Tibial nerve (tissue), 4 donors: ENCODE results near the gene AP1M2. TPM values are rescaled to one million over a fixed set of nuclear protein-coding genes. Genes with fewer than 3 reads are reported as not detected.
"Not testable (repeated sequence)": the region's sequence is repeated elsewhere in the genome, so short reads cannot be mapped to it uniquely, and the experiment has no call there.

ENCODE experiments used
- DNase-seq, 2 donors: peaks; one replicate each; pipeline ENCODE4 v3.0.0-alpha.2; 2019; ENCODE audit warnings: low spot score in 2 of 2
- H3K27ac ChIP-seq, 4 donors: fragments of 200-600 bp; sonication (generic) in 3 of 4; one replicate each; pipeline ENCODE4 v1.5.1; 2017 to 2019; ENCODE audit warnings: mild to moderate bottlenecking in 1 of 4
- H3K27me3 ChIP-seq, 2 donors: fragments of 200-600 bp; sonication (generic) in 1 of 2; one replicate each; pipeline versions ENCODE4 v1.5.1 to v1.6.0; 2017 to 2019
- H3K36me3 ChIP-seq, 3 donors: fragments of 200-600 bp; sonication (generic); one replicate each; pipeline ENCODE4 v1.5.1; 2018 to 2019
- H3K4me1 ChIP-seq, 4 donors: fragments of 200-600 bp; sonication (generic) in 3 of 4; one replicate each; pipeline ENCODE4 v1.5.1; 2017 to 2019
- H3K4me3 ChIP-seq, 4 donors: fragments of 200-600 bp; sonication (generic) in 3 of 4; one replicate each; pipeline ENCODE4 v1.5.1; 2017 to 2019; ENCODE audit warnings: mild to moderate bottlenecking in 1 of 4, moderate library complexity in 1 of 4
- H3K9me3 ChIP-seq, 4 donors: fragments of 200-600 bp; sonication (generic) in 3 of 4; one replicate each; pipeline ENCODE4 v1.5.1; 2017 to 2019
- CTCF ChIP-seq, 5 experiments: fragments of 200-600 bp in 3 of 5; fragments of 450-650 bp in 2 of 5; sonication (generic) in 3 of 5; IDR thresholded peaks; one replicate each; pipeline ENCODE4 v1.5.1; 2016 to 2019; ENCODE audit warnings: antibody characterized with exemption in 5 of 5, mild to moderate bottlenecking in 3 of 5, moderate library complexity in 2 of 5
- EP300 ChIP-seq, 2 donors: sonication (generic); formaldehyde crosslinking; IDR thresholded peaks; one replicate each; pipeline ENCODE4 v1.6.1; 2017; ENCODE audit warnings: antibody characterized with exemption in 2 of 2, mild to moderate bottlenecking in 1 of 2
- POLR2A ChIP-seq, 2 donors: fragments of 450-650 bp; IDR thresholded peaks; one replicate each; pipeline ENCODE4 v1.6.1; 2017; ENCODE audit warnings: antibody characterized with exemption in 2 of 2, mild to moderate bottlenecking in 2 of 2, moderate library complexity in 2 of 2
- WGBS, 2 donors: methylation state at CpG; one replicate each; pipeline ENCODE4 v1.1.5; 2018; 5-methylcytosine and 5-hydroxymethylcytosine counted together
- small RNA-seq: library from RNA; depleted of rRNA; stranded (forward); fragments of <200 nt; gene quantifications from one replicate; pipeline ENCODE3, GENCODE V24; 2016
- total RNA-seq, 4 donors: library from RNA; depleted of rRNA; stranded (reverse); fragments of >200 nt; gene quantifications; one replicate each; pipeline ENCODE4 v1.1.0, GENCODE V29; 2016

The AP1M2 gene
- total RNA-seq, 4 donors from 2014 or later: not detected

DNA sequence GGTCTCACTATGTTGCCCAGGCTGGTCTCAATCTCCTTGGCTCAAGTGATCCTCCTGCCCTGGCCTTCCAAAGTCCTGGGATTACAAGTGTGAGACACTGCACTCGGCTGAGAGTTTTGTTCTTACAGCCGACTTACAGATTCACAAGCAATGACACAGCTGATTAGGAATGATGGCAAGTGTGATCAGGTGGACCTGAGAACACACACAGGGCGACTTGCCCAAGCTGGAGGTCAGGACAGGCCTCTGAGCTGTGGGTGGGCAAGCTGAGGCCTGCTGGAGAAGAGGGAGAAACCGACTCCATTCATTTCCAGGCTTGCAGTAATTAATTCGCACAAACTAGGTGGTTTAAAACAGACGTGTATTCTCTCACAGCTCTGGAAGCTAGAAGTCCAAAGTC, 51.5 kb downstream of the AP1M2 start:
- Histone ChIP-seq H3K27me3 (no peaks in the 10 kb centered on the region), H3K27ac (no peak overlapping the region), H3K9me3 (no peaks in the 10 kb centered on the region), H3K36me3 (no peaks in the 10 kb centered on the region), H3K4me1 (no peaks in the 10 kb centered on the region), H3K4me3 (no peak overlapping the region)
- DNase-seq: no peak
- 76 to 85% methylated on average over 6 of the region's 6 CpGs for WGBS, 2 donors
- TF ChIP-seq POLR2A (IDR thresholded peaks at IDR 0.05): no peak
- no peak for TF ChIP-seq EP300 (IDR thresholded peaks at IDR 0.05)
- TF ChIP-seq CTCF (IDR thresholded peaks at IDR 0.05): no peak

- H3K4me1 ChIP-seq: no peaks in the 10 kb centered on the region
- H3K27ac ChIP-seq: no peak overlapping the region
- no peak overlapping the region for H3K4me3 ChIP-seq
- H3K9me3 ChIP-seq: no peaks in the 10 kb centered on the region
- WGBS, 2 donors: 63% methylated on average over 10 of the region's 10 CpGs
- no peak for DNase-seq
- no peaks in the 10 kb centered on the region for H3K27me3 ChIP-seq
- TF ChIP-seq POLR2A (IDR thresholded peaks at IDR 0.05) (no peak), CTCF (IDR thresholded peaks at IDR 0.05) (no peak), EP300 (IDR thresholded peaks at IDR 0.05) (no peak)
- H3K36me3 ChIP-seq: no peaks in the 10 kb centered on the region
Measured at GRCh38 chr19:10533646-10534386, 53.3 kb downstream of the AP1M2 start.

DNA sequence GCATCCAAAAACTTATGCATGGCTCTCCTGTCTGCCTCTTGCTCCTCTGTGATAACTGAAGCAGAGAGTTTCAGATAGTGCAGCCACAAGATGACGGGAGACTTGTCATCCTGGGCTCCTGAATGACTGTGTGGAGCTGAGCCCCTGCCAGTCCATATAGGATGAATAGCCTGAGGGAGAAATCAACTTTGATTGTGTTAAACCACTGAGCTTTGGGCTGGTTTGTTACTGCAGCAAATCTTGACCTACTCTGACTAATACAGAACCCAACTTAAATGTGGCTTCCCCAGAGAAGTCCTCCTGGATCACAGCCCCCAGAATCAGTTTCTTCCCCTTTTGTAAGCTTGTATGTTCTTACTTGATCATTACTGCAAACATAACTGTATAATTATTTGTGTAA, 54.7 kb downstream of the AP1M2 start:
- WGBS, 2 donors: 85 to 89% methylated on average over 1 of the region's 1 CpG
- H3K4me3 ChIP-seq: no peak overlapping the region
- H3K36me3 ChIP-seq: no peaks in the 10 kb centered on the region
- no peaks in the 10 kb centered on the region for H3K27me3 ChIP-seq
- DNase-seq: no peak
- TF ChIP-seq CTCF (IDR thresholded peaks at IDR 0.05): no peak
- TF ChIP-seq POLR2A (IDR thresholded peaks at IDR 0.05): no peak
- TF ChIP-seq EP300 (IDR thresholded peaks at IDR 0.05): no peak
- no peaks in the 10 kb centered on the region for H3K4me1 ChIP-seq
- H3K9me3 ChIP-seq: no peaks in the 10 kb centered on the region
- no peak overlapping the region for H3K27ac ChIP-seq

DNA sequence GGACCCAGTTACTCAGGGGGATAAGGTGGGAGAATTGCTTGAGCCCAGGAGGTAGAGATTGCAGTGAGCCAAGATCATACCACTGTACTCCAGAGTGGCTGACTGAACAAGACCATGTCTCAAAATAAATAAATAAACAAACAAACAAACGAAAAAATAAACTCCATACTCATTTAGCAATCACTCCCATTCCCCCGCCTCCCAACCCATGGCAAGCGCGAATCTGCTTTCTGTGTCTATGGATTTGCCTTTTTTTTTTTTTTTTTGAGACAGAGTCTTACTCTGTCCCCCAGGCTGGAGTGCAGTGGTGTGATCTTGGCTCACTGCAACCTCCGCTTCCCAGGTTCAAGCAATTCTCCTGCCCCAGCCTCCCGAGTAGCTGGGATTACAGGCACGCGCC, 60.2 kb downstream of the AP1M2 start:
- not testable (repeated sequence) for H3K36me3 ChIP-seq, DNase-seq, H3K9me3 ChIP-seq, H3K27me3 ChIP-seq, H3K4me1 ChIP-seq, H3K27ac ChIP-seq, H3K4me3 ChIP-seq
- 84 to 89% methylated on average over 8 of the region's 8 CpGs for WGBS, 2 donors

GRCh38 chr19:10525636-10526035, 61.5 kb downstream of the AP1M2 start:
- Histone ChIP-seq H3K4me3 (no peak overlapping the region), H3K27ac (no peak overlapping the region), H3K4me1 (no peaks in the 10 kb centered on the region), H3K9me3 (no peaks in the 10 kb centered on the region), H3K36me3 (no peaks in the 10 kb centered on the region), H3K27me3 (peaks cover 0 to 15% of the 10 kb centered on the region in 2 donors)
- 85 to 90% methylated on average over 7 of the region's 7 CpGs for WGBS, 2 donors
- no peak for TF ChIP-seq EP300 (IDR thresholded peaks at IDR 0.05)
- no peak for DNase-seq

GRCh38 chr19:10523135-10523636, 63.9 kb downstream of the AP1M2 start:
- peaks cover 0 to 40% of the 10 kb centered on the region in 2 donors for H3K27me3 ChIP-seq
- H3K36me3 ChIP-seq: no peaks in the 10 kb centered on the region
- DNase-seq: no peak
- peaks cover 0 to 11% (median 3%) of the 10 kb centered on the region in 4 donors for H3K4me1 ChIP-seq
- no peak overlapping the region for H3K27ac ChIP-seq
- no peak for TF ChIP-seq EP300 (IDR thresholded peaks at IDR 0.05)
- TF ChIP-seq POLR2A (IDR thresholded peaks at IDR 0.05): no peak
- no peak for TF ChIP-seq CTCF (IDR thresholded peaks at IDR 0.05)
- H3K4me3 ChIP-seq: no peak overlapping the region
- no peaks in the 10 kb centered on the region for H3K9me3 ChIP-seq
- WGBS, 2 donors: 74 to 83% methylated on average over 3 of the region's 3 CpGs

Small RNA genes lying within 50 kb of the gene (small RNA-seq; reads per million reads assigned to genes)
- gene MIR1238 (not detected), gene RNU7-140P (not detected)

Other genes with a start within 250 kb of the AP1M2 start
- gene ICAM3, start 247.7 kb downstream of the AP1M2 start, total RNA-seq: 1 to 10 TPM; 3.1 to 9.8 (median 3.3) TPM
- gene TYK2, start 206.7 kb downstream of the AP1M2 start, total RNA-seq: 100 to 1,000 TPM; 112 to 166 (median 125) TPM
- gene CDC37, start 183.8 kb downstream of the AP1M2 start, total RNA-seq: 100 to 1,000 TPM; 127 to 260 (median 155) TPM
- gene PDE4A, start 166.8 kb downstream of the AP1M2 start, total RNA-seq: 10 to 100 TPM in 2 of 4 donors, 1 to 10 TPM in 2; 8.7 to 12.7 (median 10.0) TPM
- gene KEAP1, start 84.0 kb downstream of the AP1M2 start, total RNA-seq: 10 to 100 TPM; 45.4 to 52.4 (median 50.7) TPM
- gene S1PR5, start 69.9 kb downstream of the AP1M2 start, total RNA-seq: under 1 TPM in 1 of 4 donors, not detected in 3; 0.84 TPM
- gene ATG4D, start 43.4 kb downstream of the AP1M2 start, total RNA-seq: 10 to 100 TPM; 11.5 to 27.8 (median 17.8) TPM
- 10 to 100 TPM; 22.9 to 27.9 (median 23.3) TPM for gene KRI1, start 21.3 kb downstream of the AP1M2 start, total RNA-seq
- 10 to 100 TPM; 14.4 to 20.2 (median 15.9) TPM for gene CDKN2D, start 18.3 kb downstream of the AP1M2 start, total RNA-seq
- 100 to 1,000 TPM; 104 to 193 (median 132) TPM for gene SLC44A2, start 38.2 kb upstream of the AP1M2 start, total RNA-seq
- 100 to 1,000 TPM; 109 to 166 (median 127) TPM for gene ILF3, start 67.0 kb upstream of the AP1M2 start, total RNA-seq
- 100 to 1,000 TPM in 1 of 4 donors, 10 to 100 TPM in 3; 43.7 to 134 (median 65.3) TPM for gene QTRT1, start 114.1 kb upstream of the AP1M2 start, total RNA-seq
- 100 to 1,000 TPM in 3 of 4 donors, 10 to 100 TPM in 1; 99.4 to 220 (median 140) TPM for gene DNM2, start 130.8 kb upstream of the AP1M2 start, total RNA-seq
- gene TMED1, start 248.9 kb upstream of the AP1M2 start, total RNA-seq: 10 to 100 TPM; 18.0 to 33.7 (median 29.7) TPM